Thoracic aorta (tissue), 2 donors: ENCODE data around the gene SMARCAL1. TPM values are rescaled to one million over a fixed set of nuclear protein-coding genes. Genes with fewer than 3 reads are reported as not detected.
A peak's percentile ranks its signal among the peaks of the same experiment; 100 is the strongest.

Experiments used
- ATAC-seq: fragments of 150-250 bp; one replicate; pipeline ENCODE4 v1.8.0; 2017; ENCODE audit warnings: low read depth; ENCODE audit not compliant: insufficient number of reproducible peaks, low FRiP score
- DNase-seq: peaks from one replicate; pipeline ENCODE4 v3.0.0-alpha.2; 2020; ENCODE audit warnings: low spot score
- H3K27ac ChIP-seq, 2 donors: fragments of 200-600 bp; sonication (generic); 1 replicate in 1 of 2; 2 replicates in 1 of 2; pipeline ENCODE4 v1.5.1; 2016; ENCODE audit warnings: mild to moderate bottlenecking in 2 of 2, moderate library complexity in 2 of 2
- H3K27me3 ChIP-seq: fragments of 200-600 bp; sonication (generic); replicated peaks from 2 replicates; pipeline ENCODE4 v1.6.0; 2016; ENCODE audit warnings: mild to moderate bottlenecking; ENCODE audit not compliant: insufficient read depth
- H3K36me3 ChIP-seq: fragments of 200-600 bp; sonication (generic); one replicate; pipeline ENCODE4 v1.5.1; 2016
- H3K4me1 ChIP-seq, 2 donors: fragments of 200-600 bp; sonication (generic); 1 replicate in 1 of 2; 2 replicates in 1 of 2; pipeline versions ENCODE4 v1.5.1 to v1.6.0; 2016; ENCODE audit warnings: low read depth in 2 of 2, mild to moderate bottlenecking in 1 of 2; ENCODE audit not compliant: control insufficient read depth in 1 of 2
- H3K4me3 ChIP-seq: fragments of 200-600 bp; sonication (generic); 2 replicates; pipeline ENCODE4 v1.5.1; 2016; ENCODE audit warnings: mild to moderate bottlenecking
- H3K9me3 ChIP-seq: fragments of 200-600 bp; sonication (generic); 2 replicates; pipeline ENCODE4 v1.5.1; 2016
- CTCF ChIP-seq: fragments of 200-600 bp; sonication (generic); IDR thresholded peaks from one replicate; pipeline ENCODE4 v1.5.1; 2019; ENCODE audit warnings: antibody characterized with exemption
- total RNA-seq, 2 donors: library from RNA; depleted of rRNA; stranded (reverse); fragments of >200 nt; gene quantifications; one replicate each; pipeline versions ENCODE4 v1.1.0 to v1.2.3, GENCODE V29; 2016

Gene SMARCAL1
- total RNA-seq, 2 donors from 2014 or later, result 22.1 to 28.4 TPM

DNA sequence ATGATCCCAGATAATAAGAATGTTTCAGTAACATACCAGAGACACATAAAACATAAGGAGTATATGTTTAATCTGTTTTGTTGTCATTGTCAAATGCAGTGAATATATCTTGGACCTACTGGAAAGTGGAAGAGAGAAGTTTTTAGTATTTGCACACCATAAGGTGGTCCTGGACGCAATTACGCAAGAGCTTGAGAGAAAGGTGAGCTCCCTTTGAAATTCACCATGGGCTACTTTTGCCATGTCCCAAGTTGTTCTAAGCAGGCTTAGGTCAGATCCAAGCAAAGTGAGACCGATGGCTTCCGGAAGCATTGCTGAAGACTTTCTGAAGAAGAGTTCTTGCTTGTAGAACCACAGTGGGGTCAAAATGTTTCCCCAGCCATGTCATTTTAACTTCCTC is 55.6 kb downstream of the SMARCAL1 start:
- Histone ChIP-seq H3K9me3 (no peaks in the 10 kb centered on the region), H3K4me1 (no peaks in the 10 kb centered on the region), H3K4me3 (no peak overlapping the region), H3K36me3 (no peaks in the 10 kb centered on the region), H3K27me3 (no peaks in the 10 kb centered on the region), H3K27ac (no peak overlapping the region)
- DNase-seq (no peak), ATAC-seq (no peak)
- no peak for TF ChIP-seq CTCF

DNA sequence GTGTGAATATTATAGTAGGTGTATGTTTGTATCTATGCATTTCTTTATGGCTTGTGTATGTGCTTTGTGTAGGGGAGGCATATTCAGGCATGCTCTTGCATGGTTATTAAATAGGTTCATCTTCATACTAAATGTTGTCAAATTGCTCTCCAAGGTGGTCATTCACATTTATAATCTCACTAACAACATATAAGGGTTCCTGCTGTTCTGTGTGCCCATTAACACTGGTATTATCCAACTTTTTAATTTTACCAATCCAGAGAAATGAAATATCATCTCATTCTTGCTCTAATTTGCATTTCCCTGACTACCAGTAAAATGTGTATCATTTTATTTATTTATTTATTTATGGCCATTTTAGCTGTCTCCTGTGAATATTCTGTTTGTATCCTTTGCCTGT is 57.4 kb downstream of the SMARCAL1 start:
- Histone ChIP-seq H3K4me1 (no peaks in the 10 kb centered on the region), H3K27me3 (no peaks in the 10 kb centered on the region), H3K9me3 (no peaks in the 10 kb centered on the region), H3K4me3 (no peak overlapping the region), H3K36me3 (no peaks in the 10 kb centered on the region), H3K27ac (no peak overlapping the region)
- ATAC-seq (no peak), DNase-seq (no peak)
- TF ChIP-seq CTCF, result no peak

- no peak for TF ChIP-seq CTCF
- H3K4me1 ChIP-seq, result no peaks in the 10 kb centered on the region
- ATAC-seq (no peak), DNase-seq (no peak)
- no peaks in the 10 kb centered on the region for H3K9me3 ChIP-seq
- H3K27ac ChIP-seq, result no peak overlapping the region
- H3K27me3 ChIP-seq, result no peaks in the 10 kb centered on the region
- H3K36me3 ChIP-seq, result peaks cover 8% of the 10 kb centered on the region
- H3K4me3 ChIP-seq, result no peak overlapping the region
Measured at GRCh38 chr2:216473187-216473586, 60.9 kb downstream of the SMARCAL1 start.

GRCh38 chr2:216474925-216475670 is 62.8 kb downstream of the SMARCAL1 start:
- ATAC-seq, result no peak
- no peak for DNase-seq
- peak overlapping the region; percentile 14 for H3K4me3 ChIP-seq
- H3K9me3 ChIP-seq, result no peaks in the 10 kb centered on the region
- TF ChIP-seq CTCF, result no peak
- H3K27ac ChIP-seq, result no peak overlapping the region
- H3K4me1 ChIP-seq, result no peaks in the 10 kb centered on the region
- H3K36me3 ChIP-seq, result peaks cover 16% of the 10 kb centered on the region
- no peaks in the 10 kb centered on the region for H3K27me3 ChIP-seq

DNA sequence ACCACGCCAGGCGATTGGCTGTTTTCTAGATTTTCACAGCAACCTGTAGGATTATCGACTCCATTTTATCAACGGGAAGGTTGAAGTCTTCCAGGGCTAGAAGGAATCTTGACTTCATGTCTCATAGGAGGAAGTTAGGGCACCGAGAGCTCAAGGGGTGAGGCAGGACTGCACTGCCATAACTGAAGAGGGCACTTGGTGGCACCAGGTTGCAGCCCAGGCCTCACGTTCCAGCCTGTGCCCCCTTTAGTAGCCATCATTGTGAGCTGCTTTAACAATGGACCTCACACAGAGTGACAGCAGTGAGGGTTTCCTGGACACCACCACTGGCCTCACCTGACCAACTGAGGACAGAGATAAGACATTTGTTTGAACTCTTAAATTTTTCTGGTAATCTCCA is 63.5 kb downstream of the SMARCAL1 start:
- Histone ChIP-seq H3K27me3 (no peaks in the 10 kb centered on the region), H3K36me3 (peaks cover 22% of the 10 kb centered on the region), H3K4me1 (no peaks in the 10 kb centered on the region), H3K4me3 (no peak overlapping the region), H3K27ac (no peak overlapping the region), H3K9me3 (no peaks in the 10 kb centered on the region)
- ATAC-seq (no peak), DNase-seq (no peak)
- TF ChIP-seq CTCF, result no peak
